Subcutaneous adipose tissue (tissue), 4 donors: ENCODE results near the gene GPC3. TPM values are rescaled to one million over a fixed set of nuclear protein-coding genes. Genes with fewer than 3 reads are reported as not detected.

Experiments
- CTCF ChIP-seq: fragments of 450-650 bp; IDR thresholded peaks from one replicate; pipeline ENCODE4 v1.5.1; 2016; ENCODE audit warnings: low read depth, mild to moderate bottlenecking, control low read depth, antibody characterized with exemption, moderate library complexity
- total RNA-seq, 4 donors: library from RNA; depleted of rRNA; stranded (reverse); fragments of >200 nt; gene quantifications; one replicate each; pipeline ENCODE4 v1.1.0, GENCODE V29; 2016

The GPC3 gene
- total RNA-seq, 4 donors from 2014 or later = 61.8 to 142 (median 84.5) TPM

GRCh38 chrX:133973704-133974103 lies 11.7 kb downstream of the GPC3 start:
- TF ChIP-seq CTCF = no peak

- no peak for TF ChIP-seq CTCF
These were observed 12.5 kb downstream of the GPC3 start for GRCh38 chrX:133972916-133973315.

- no peak for TF ChIP-seq CTCF
These were observed 13.8 kb downstream of the GPC3 start for GRCh38 chrX:133971586-133971985.

DNA sequence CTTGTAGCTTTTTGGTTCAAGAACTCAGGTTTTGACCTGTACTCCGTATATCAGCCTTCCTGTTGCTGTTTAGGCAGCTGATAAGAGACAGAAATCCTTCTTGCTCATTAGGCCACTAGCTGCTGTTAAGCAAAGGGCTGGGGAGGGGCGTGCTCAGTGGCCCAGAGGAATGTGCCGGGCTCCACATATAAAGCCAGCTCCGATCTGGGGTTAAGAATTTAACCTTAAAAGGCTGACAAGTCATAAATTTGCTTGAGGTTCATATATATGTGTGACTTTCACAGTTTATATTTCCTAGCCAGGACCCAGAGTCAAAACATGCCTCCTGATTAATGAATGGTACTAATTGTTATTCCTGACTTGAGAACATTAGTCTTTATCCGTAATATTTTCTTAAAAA lies 15.3 kb downstream of the GPC3 start:
- TF ChIP-seq CTCF = no peak

DNA sequence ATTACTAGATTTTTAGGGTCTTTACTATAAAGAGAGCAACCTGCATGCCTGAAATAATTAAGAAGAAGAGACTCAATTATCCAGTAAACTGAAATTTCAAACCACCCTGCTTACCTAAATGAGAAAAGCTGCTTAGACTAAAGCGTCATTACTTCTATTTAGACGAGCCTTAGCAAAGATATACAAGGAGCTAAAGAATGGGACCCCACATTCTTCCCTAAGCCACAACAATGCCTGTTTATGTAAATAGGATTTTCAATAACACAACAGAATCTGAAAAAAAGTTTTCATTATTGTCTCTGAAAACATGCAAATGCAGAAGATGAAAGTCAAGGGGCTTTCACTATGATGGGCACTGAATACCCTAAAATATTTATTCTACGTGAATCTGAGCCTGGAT lies 16.2 kb downstream of the GPC3 start:
- no peak for TF ChIP-seq CTCF

DNA sequence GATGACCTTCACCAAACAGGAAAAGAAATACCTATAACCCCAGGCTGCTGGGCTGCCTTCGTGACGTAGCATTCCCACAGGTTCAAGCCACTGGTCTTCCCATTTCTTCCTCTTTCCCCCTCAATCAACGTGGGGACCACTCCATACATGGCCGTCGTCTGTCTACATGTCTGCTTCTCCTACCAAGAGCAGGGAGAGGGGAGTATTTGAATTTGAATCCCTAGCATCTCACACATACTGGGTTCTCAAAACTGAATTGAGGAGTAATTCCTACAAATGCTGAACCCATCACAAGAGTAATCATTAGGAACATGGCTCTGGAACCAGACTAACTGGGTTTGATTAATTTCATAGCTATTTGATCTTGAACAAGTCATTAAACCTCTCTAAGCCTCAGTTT lies 17.3 kb downstream of the GPC3 start:
- no peak for TF ChIP-seq CTCF

- TF ChIP-seq CTCF = no peak
These were observed 19.2 kb downstream of the GPC3 start for GRCh38 chrX:133966199-133966598.

DNA sequence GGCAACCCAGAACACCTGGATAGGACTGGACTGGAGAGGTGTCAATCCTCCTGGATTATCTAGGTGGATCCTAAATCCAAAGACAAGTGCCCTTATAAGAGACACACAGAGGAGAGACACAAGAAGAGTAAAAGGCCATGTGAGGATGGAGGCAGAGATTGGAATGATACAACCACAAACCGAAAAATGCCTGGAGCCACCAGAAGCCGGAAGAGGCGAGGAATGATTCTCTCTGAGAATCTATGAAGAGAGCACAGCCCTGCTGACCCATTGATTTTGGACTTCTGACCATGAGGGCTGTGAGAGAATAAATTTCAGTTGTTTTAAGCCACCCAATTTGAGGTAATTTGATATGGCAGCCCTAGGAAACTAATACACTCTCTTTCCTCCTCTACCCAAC lies 20.1 kb downstream of the GPC3 start:
- no peak for TF ChIP-seq CTCF
